Body of pancreas (tissue), 4 donors: ENCODE measurements around the gene BCL10.
"Not testable (repeated sequence)": the region's sequence is repeated elsewhere in the genome, so short reads cannot be mapped to it uniquely, and the experiment has no call there.

ENCODE experiments used
- CTCF ChIP-seq, 7 experiments: fragments of 450-650 bp in 4 of 7; fragments of 200-600 bp in 3 of 7; sonication (generic) in 3 of 7; IDR thresholded peaks; one replicate each; pipeline ENCODE4 v1.5.1; 2016 to 2019; ENCODE audit warnings: antibody characterized with exemption in 7 of 7
- POLR2A ChIP-seq, 3 donors: fragments of 450-650 bp; IDR thresholded peaks; one replicate each; pipeline ENCODE4 v1.6.1; 2016; ENCODE audit warnings: antibody characterized with exemption in 3 of 3, mild to moderate bottlenecking in 2 of 3

GRCh38 chr1:85249042-85249441 lies 27.4 kb downstream of the BCL10 start:
- TF ChIP-seq CTCF, POLR2A (IDR thresholded peaks at IDR 0.05): not testable (repeated sequence)
